Small intestine (tissue), 7 donors: Measurements from ENCODE around the gene SLC12A7. TPM values are rescaled to one million over a fixed set of nuclear protein-coding genes. Genes with fewer than 3 reads are reported as not detected.

ENCODE experiments used
- DNase-seq, 2 donors: peaks; one replicate each; pipeline versions ENCODE4 v3.0.0 to v3.0.0-alpha.2; 2013
- FAIRE-seq: peaks from 2 replicates; lab custom pipeline; 2012; peaks lifted over from hg19 to GRCh38; lab: Jason Lieb, UNC
- H3K27ac ChIP-seq, 3 donors: one replicate each; pipeline ENCODE4 v1.5.1; 2013; ENCODE audit warnings: low read length in 2 of 3, mild to moderate bottlenecking in 2 of 3, control low read depth in 1 of 3, inconsistent platforms in 1 of 3, low read depth in 1 of 3, moderate library complexity in 1 of 3
- H3K27me3 ChIP-seq, 3 donors: one replicate each; pipeline ENCODE4 v1.6.1; 2013; ENCODE audit warnings: low read length in 3 of 3, inconsistent platforms in 1 of 3; ENCODE audit not compliant: control insufficient read depth in 3 of 3, insufficient read depth in 3 of 3
- H3K36me3 ChIP-seq, 3 donors: one replicate each; pipeline ENCODE4 v1.6.1; 2013; ENCODE audit warnings: low read length in 3 of 3, inconsistent platforms in 1 of 3, low read depth in 1 of 3, mild to moderate bottlenecking in 1 of 3, moderate library complexity in 1 of 3; ENCODE audit not compliant: control insufficient read depth in 3 of 3, insufficient read depth in 2 of 3
- H3K4me1 ChIP-seq, 3 donors: one replicate each; pipeline ENCODE4 v1.6.1; 2013; ENCODE audit warnings: low read length in 2 of 3, inconsistent platforms in 1 of 3, low read depth in 1 of 3, mild to moderate bottlenecking in 1 of 3, moderate library complexity in 1 of 3; ENCODE audit not compliant: control insufficient read depth in 3 of 3, insufficient read depth in 2 of 3
- H3K4me3 ChIP-seq, 3 donors: one replicate each; pipeline ENCODE4 v1.5.1; 2013; ENCODE audit warnings: low read length in 3 of 3, control low read depth in 1 of 3, inconsistent platforms in 1 of 3, low read depth in 1 of 3, mild to moderate bottlenecking in 1 of 3, moderate library complexity in 1 of 3
- H3K9me3 ChIP-seq, 2 donors: one replicate each; pipeline ENCODE4 v1.6.1; 2013; ENCODE audit warnings: low read depth in 1 of 2, low read length in 1 of 2; ENCODE audit not compliant: control insufficient read depth in 2 of 2, insufficient read depth in 1 of 2
- WGBS, 3 donors: extraction: QIAGEN DNeasy Blood & Tissue Kit; methylation state at CpG; one replicate each; pipeline ENCODE4 v1.1.7; 2013; 5-methylcytosine and 5-hydroxymethylcytosine counted together
- polyA plus RNA-seq, 4 donors: library from polyadenylated mRNA; stranded (reverse) in 3 of 4; unstranded in 1 of 4; fragments of 200-250 nt in 3 of 4; fragments of 120-200 nt in 1 of 4; gene quantifications; one replicate each; pipeline versions ENCODE4 v1.2.1 to v1.2.3, GENCODE V29; 2013
- donor health status: healthy with polysubstance abuse.
- donor health status: control.
- donor health status: control.
- donor health status: Bipolar disorder and iron deficiency.
- donor health status: healthy.

SLC12A7 gene
- polyA plus RNA-seq, 4 donors, result 32.7 to 79.9 (median 44.5) TPM

- Histone ChIP-seq H3K9me3 (no peaks in the 10 kb centered on the region), H3K27ac (peak overlapping the region; percentile 46 to 80 (median 70)), H3K4me1 (peaks cover 0 to 33% (median 8%) of the 10 kb centered on the region in 3 donors), H3K36me3 (peaks cover 13 to 98% (median 21%) of the 10 kb centered on the region in 3 donors), H3K4me3 (no peak overlapping the region), H3K27me3 (no peaks in the 10 kb centered on the region)
- DNase-seq (peak; percentile 81 to 94), FAIRE-seq (no peak)
- WGBS, 3 donors, result 21 to 59% (median 33%) methylated on average over 15 of the region's 15 CpGs
These were observed 22.2 kb downstream of the SLC12A7 start for GRCh38 chr5:1089621-1090040.

- H3K9me3 ChIP-seq, result no peaks in the 10 kb centered on the region
- H3K27ac ChIP-seq, result peak overlapping the region; percentile 5 to 54 (median 50)
- peaks cover 0 to 33% (median 8%) of the 10 kb centered on the region in 3 donors for H3K4me1 ChIP-seq
- DNase-seq (no peak), FAIRE-seq (no peak)
- 33 to 59% (median 49%) methylated on average over 11 of the region's 11 CpGs for WGBS, 3 donors
- H3K4me3 ChIP-seq, result no peak overlapping the region
- H3K27me3 ChIP-seq, result no peaks in the 10 kb centered on the region
- peaks cover 14 to 98% (median 22%) of the 10 kb centered on the region in 3 donors for H3K36me3 ChIP-seq
These were observed 22.7 kb downstream of the SLC12A7 start for GRCh38 chr5:1089146-1089545.

- Histone ChIP-seq H3K4me3 (no peak overlapping the region), H3K4me1 (peaks cover 0 to 32% (median 8%) of the 10 kb centered on the region in 3 donors), H3K36me3 (peaks cover 11 to 98% (median 24%) of the 10 kb centered on the region in 3 donors), H3K27ac (peak overlapping the region in 1 of 3 donors; percentile 5), H3K9me3 (no peaks in the 10 kb centered on the region), H3K27me3 (no peaks in the 10 kb centered on the region)
- FAIRE-seq (no peak), DNase-seq (no peak)
- WGBS, 3 donors, result 88 to 94% (median 90%) methylated on average over 30 of the region's 30 CpGs
These were observed 23.1 kb downstream of the SLC12A7 start for GRCh38 chr5:1088726-1089125.

GRCh38 chr5:1088031-1088430, 23.8 kb downstream of the SLC12A7 start:
- FAIRE-seq (no peak), DNase-seq (no peak)
- Histone ChIP-seq H3K27ac (no peak overlapping the region), H3K36me3 (peaks cover 8 to 98% (median 24%) of the 10 kb centered on the region in 3 donors), H3K4me3 (no peak overlapping the region), H3K27me3 (no peaks in the 10 kb centered on the region), H3K4me1 (peaks cover 0 to 25% (median 6%) of the 10 kb centered on the region in 3 donors), H3K9me3 (no peaks in the 10 kb centered on the region)
- 95 to 97% (median 96%) methylated on average over 26 of the region's 26 CpGs for WGBS, 3 donors

DNA sequence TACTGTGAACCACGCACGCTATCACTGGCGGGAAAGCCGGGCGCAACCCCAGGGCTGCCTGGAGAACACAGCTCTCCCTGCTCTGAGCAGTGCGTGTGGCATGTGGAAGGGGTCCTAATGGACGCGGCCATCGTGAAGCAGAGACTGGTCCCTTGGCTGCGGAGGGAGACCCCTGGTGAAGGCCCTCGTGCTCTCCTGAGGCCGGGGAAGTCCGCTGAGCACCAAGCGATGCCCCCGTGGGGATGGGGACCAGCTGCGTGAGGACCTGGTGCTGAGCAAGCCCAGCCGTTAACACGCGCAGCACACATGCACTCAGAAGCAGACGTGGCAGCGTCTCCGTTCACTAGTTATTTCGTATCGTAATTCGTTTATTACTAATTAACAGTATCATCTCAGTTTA, 24.4 kb downstream of the SLC12A7 start:
- Histone ChIP-seq H3K27ac (no peak overlapping the region), H3K9me3 (no peaks in the 10 kb centered on the region), H3K36me3 (peaks cover 8 to 97% (median 24%) of the 10 kb centered on the region in 3 donors), H3K4me1 (peaks cover 0 to 23% (median 2%) of the 10 kb centered on the region in 3 donors), H3K27me3 (no peaks in the 10 kb centered on the region), H3K4me3 (no peak overlapping the region)
- WGBS, 3 donors, result 95 to 97% (median 96%) methylated on average over 25 of the region's 25 CpGs
- DNase-seq (no peak), FAIRE-seq (no peak)

DNA sequence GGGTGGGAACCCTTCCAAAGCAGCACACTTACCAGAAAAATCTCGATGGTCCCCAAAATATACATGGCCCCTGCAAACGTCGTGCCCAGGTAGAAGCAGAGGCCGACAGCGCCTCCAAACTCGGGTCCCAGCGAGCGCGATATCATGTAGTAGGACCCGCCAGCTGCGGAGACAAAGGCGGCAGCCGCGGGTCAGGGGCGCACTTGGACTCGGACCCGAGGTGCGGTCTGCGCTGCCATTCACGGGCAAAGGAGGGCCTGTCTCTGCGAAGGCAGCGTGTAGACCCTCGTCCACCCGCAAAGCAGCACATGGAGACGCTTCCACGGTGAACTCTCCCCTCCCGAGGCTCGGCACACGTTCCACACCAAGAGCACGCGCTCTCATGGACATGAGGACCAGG, 25.0 kb downstream of the SLC12A7 start:
- DNase-seq (no peak), FAIRE-seq (no peak)
- H3K36me3 ChIP-seq, result peaks cover 8 to 92% (median 22%) of the 10 kb centered on the region in 3 donors
- H3K27me3 ChIP-seq, result no peaks in the 10 kb centered on the region
- H3K9me3 ChIP-seq, result no peaks in the 10 kb centered on the region
- WGBS, 3 donors, result 94 to 96% (median 95%) methylated on average over 31 of the region's 31 CpGs
- H3K4me3 ChIP-seq, result no peak overlapping the region
- H3K4me1 ChIP-seq, result peaks cover 0 to 23% (median 2%) of the 10 kb centered on the region in 3 donors
- H3K27ac ChIP-seq, result no peak overlapping the region

GRCh38 chr5:1086137-1086536, 25.7 kb downstream of the SLC12A7 start:
- Histone ChIP-seq H3K4me1 (peaks cover 0 to 23% (median 2%) of the 10 kb centered on the region in 3 donors), H3K27me3 (no peaks in the 10 kb centered on the region), H3K36me3 (peaks cover 14 to 92% (median 22%) of the 10 kb centered on the region in 3 donors), H3K27ac (no peak overlapping the region), H3K9me3 (no peaks in the 10 kb centered on the region), H3K4me3 (no peak overlapping the region)
- no peak for FAIRE-seq
- DNase-seq, result no peak
- 83 to 88% (median 83%) methylated on average over 11 of the region's 11 CpGs for WGBS, 3 donors

- FAIRE-seq (no peak), DNase-seq (no peak)
- Histone ChIP-seq H3K4me3 (no peak overlapping the region), H3K9me3 (no peaks in the 10 kb centered on the region), H3K4me1 (peaks cover 0 to 23% (median 2%) of the 10 kb centered on the region in 3 donors), H3K36me3 (peaks cover 14 to 92% (median 26%) of the 10 kb centered on the region in 3 donors), H3K27me3 (no peaks in the 10 kb centered on the region), H3K27ac (no peak overlapping the region)
- 96 to 98% (median 97%) methylated on average over 36 to 39 of the region's 39 CpGs for WGBS, 3 donors
These were observed 26.5 kb downstream of the SLC12A7 start for GRCh38 chr5:1085391-1085790.
